HEK293 (cell line): Measurements from ENCODE around the gene HMGCLL1.

Source experiments
- CTCF ChIA-PET: fragments of 350-600 bp; formaldehyde crosslinking; extraction: SDS; loops from one replicate; lab custom pipeline; 2021; ENCODE audit warnings: antibody characterized with exemption; lab: Yijun Ruan, JAX
- POLR2A ChIA-PET: fragments of 300-600 bp; formaldehyde crosslinking; extraction: SDS; loops from one replicate; lab custom pipeline; 2020; ENCODE audit warnings: antibody characterized with exemption, inconsistent platforms; lab: Yijun Ruan, JAX
- H3K27ac ChIP-seq: fragments of 200-500 bp; sonication (Bioruptor generic); 2 replicates; pipeline ENCODE4 v1.5.1; 2014; ENCODE audit warnings: low read depth, low read length, control low read depth, inconsistent platforms; ENCODE audit errors: extremely low read depth
- H3K36me3 ChIP-seq, 2 experiments: fragments of 200-500 bp in 1 of 2; sonication (Bioruptor generic) in 1 of 2; 1 replicate in 1 of 2; 2 replicates in 1 of 2; pipeline ENCODE4 v1.5.1; 2014 to 2017; ENCODE audit warnings: inconsistent platforms in 2 of 2, low read length in 2 of 2; ENCODE audit not compliant: control insufficient read depth in 2 of 2, insufficient read depth in 1 of 2
- H3K4me1 ChIP-seq: fragments of 200-500 bp; sonication (Bioruptor generic); 2 replicates; pipeline ENCODE4 v1.5.1; 2014; ENCODE audit warnings: mild to moderate bottlenecking, low read length, inconsistent platforms; ENCODE audit not compliant: control insufficient read depth, insufficient read depth
- H3K4me3 ChIP-seq: 2 replicates; pipeline ENCODE4 v1.5.1; 2011; ENCODE audit warnings: low read depth, mild to moderate bottlenecking, control low read depth, low read length, moderate library complexity
- H3K9me3 ChIP-seq: fragments of 200-500 bp; sonication (Bioruptor generic); 2 replicates; pipeline ENCODE4 v1.5.1; 2014; ENCODE audit warnings: low read depth, low read length, inconsistent platforms; ENCODE audit not compliant: control insufficient read depth, insufficient read depth
- SCRT1 ChIP-seq: fragments of 450-650 bp; formaldehyde crosslinking; IDR thresholded peaks from 2 replicates; pipeline ENCODE4 v1.5.1; 2016; ENCODE audit warnings: missing biosample characterization, missing genetic modification characterization, borderline replicate concordance
- ZBTB48 ChIP-seq: fragments of 450-650 bp; formaldehyde crosslinking; IDR thresholded peaks from 2 replicates; pipeline ENCODE4 v1.5.1; 2016; ENCODE audit warnings: missing biosample characterization, missing genetic modification characterization
- ZNF2 ChIP-seq: fragments of 450-650 bp; formaldehyde crosslinking; IDR thresholded peaks from 2 replicates; pipeline ENCODE4 v1.5.1; 2016; ENCODE audit warnings: missing biosample characterization, missing genetic modification characterization
- ZNF23 ChIP-seq: fragments of 450-650 bp; formaldehyde crosslinking; IDR thresholded peaks from 2 replicates; pipeline ENCODE4 v1.5.1; 2016; ENCODE audit warnings: missing biosample characterization, missing genetic modification characterization, borderline replicate concordance
- ZNF292 ChIP-seq: fragments of 450-650 bp; formaldehyde crosslinking; IDR thresholded peaks from 2 replicates; pipeline ENCODE4 v1.5.1; 2016; ENCODE audit warnings: low read depth, missing biosample characterization, missing genetic modification characterization, borderline replicate concordance
- ZNF391 ChIP-seq: fragments of 450-650 bp; formaldehyde crosslinking; IDR thresholded peaks from 2 replicates; pipeline ENCODE4 v1.5.1; 2016; ENCODE audit warnings: low read depth, missing biosample characterization, missing genetic modification characterization, borderline replicate concordance
- ZNF549 ChIP-seq: fragments of 450-650 bp; IDR thresholded peaks from 2 replicates; pipeline ENCODE4 v1.5.1; 2018; ENCODE audit warnings: missing biosample characterization, missing genetic modification characterization, mild to moderate bottlenecking, inconsistent platforms, moderate library complexity
- ZNF610 ChIP-seq: fragments of 450-650 bp; formaldehyde crosslinking; IDR thresholded peaks from 2 replicates; pipeline ENCODE4 v1.5.1; 2016; ENCODE audit warnings: missing biosample characterization, missing genetic modification characterization, borderline replicate concordance
- ZNF621 ChIP-seq: fragments of 450-650 bp; formaldehyde crosslinking; IDR thresholded peaks from 2 replicates; pipeline ENCODE4 v1.5.1; 2017; ENCODE audit warnings: missing biosample characterization, missing genetic modification characterization
- ZNF837 ChIP-seq: fragments of 450-650 bp; formaldehyde crosslinking; IDR thresholded peaks from 2 replicates; pipeline ENCODE4 v1.5.1; 2016; ENCODE audit warnings: missing biosample characterization, missing genetic modification characterization
- TF ChIP-seq, protein P1 (sequence below): fragments of 450-650 bp; formaldehyde crosslinking; IDR thresholded peaks from 2 replicates; pipeline ENCODE4 v1.5.1; 2016; ENCODE audit warnings: missing biosample characterization, missing genetic modification characterization
- TF ChIP-seq, protein P2 (sequence below): fragments of 450-650 bp; formaldehyde crosslinking; IDR thresholded peaks from 2 replicates; pipeline ENCODE4 v1.5.1; 2016; ENCODE audit warnings: missing biosample characterization, missing genetic modification characterization, borderline replicate concordance
- TF ChIP-seq, protein P3 (sequence below): fragments of 450-650 bp; IDR thresholded peaks from 2 replicates; pipeline ENCODE4 v1.5.1; 2018; ENCODE audit warnings: missing biosample characterization, missing genetic modification characterization

Gene HMGCLL1

DNA sequence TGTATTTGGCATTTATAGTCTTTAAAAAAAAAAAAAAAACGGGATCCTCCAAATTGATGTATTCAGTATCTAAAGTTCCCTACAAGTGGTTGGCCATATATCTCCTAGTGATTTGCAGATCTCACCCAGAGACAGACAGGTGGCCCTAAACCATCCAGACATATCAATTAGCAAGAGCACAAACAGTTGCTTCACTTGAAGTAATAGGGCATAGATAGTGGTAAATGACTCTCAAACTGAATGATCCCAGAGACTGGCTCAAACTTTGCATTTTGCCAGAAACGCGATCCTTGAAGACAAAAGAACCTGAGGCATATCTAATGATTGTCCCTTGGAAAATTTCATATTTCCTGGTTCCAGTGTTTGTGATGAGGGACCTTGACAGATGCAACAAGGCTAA lies 54.6 kb downstream of the HMGCLL1 start (continued):
- TF ChIP-seq, protein P1, sequence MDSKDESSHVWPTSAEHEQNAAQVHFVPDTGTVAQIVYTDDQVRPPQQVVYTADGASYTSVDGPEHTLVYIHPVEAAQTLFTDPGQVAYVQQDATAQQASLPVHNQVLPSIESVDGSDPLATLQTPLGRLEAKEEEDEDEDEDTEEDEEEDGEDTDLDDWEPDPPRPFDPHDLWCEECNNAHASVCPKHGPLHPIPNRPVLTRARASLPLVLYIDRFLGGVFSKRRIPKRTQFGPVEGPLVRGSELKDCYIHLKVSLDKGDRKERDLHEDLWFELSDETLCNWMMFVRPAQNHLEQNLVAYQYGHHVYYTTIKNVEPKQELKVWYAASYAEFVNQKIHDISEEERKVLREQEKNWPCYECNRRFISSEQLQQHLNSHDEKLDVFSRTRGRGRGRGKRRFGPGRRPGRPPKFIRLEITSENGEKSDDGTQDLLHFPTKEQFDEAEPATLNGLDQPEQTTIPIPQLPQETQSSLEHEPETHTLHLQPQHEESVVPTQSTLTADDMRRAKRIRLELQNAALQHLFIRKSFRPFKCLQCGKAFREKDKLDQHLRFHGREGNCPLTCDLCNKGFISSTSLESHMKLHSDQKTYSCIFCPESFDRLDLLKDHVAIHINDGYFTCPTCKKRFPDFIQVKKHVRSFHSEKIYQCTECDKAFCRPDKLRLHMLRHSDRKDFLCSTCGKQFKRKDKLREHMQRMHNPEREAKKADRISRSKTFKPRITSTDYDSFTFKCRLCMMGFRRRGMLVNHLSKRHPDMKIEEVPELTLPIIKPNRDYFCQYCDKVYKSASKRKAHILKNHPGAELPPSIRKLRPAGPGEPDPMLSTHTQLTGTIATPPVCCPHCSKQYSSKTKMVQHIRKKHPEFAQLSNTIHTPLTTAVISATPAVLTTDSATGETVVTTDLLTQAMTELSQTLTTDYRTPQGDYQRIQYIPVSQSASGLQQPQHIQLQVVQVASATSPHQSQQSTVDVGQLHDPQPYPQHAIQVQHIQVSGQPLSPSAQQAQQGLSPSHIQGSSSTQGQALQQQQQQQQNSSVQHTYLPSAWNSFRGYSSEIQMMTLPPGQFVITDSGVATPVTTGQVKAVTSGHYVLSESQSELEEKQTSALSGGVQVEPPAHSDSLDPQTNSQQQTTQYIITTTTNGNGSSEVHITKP: no peak
- TF ChIP-seq ZNF837 (tag by site-specific recombination): no peak
- TF ChIP-seq ZNF2 (tag by site-specific recombination): no peak
- no peak for TF ChIP-seq ZNF549 (tag by site-specific recombination)
- TF ChIP-seq, protein P2, sequence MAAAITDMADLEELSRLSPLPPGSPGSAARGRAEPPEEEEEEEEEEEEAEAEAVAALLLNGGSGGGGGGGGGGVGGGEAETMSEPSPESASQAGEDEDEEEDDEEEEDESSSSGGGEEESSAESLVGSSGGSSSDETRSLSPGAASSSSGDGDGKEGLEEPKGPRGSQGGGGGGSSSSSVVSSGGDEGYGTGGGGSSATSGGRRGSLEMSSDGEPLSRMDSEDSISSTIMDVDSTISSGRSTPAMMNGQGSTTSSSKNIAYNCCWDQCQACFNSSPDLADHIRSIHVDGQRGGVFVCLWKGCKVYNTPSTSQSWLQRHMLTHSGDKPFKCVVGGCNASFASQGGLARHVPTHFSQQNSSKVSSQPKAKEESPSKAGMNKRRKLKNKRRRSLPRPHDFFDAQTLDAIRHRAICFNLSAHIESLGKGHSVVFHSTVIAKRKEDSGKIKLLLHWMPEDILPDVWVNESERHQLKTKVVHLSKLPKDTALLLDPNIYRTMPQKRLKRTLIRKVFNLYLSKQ (tag by site-specific recombination): no peak

DNA sequence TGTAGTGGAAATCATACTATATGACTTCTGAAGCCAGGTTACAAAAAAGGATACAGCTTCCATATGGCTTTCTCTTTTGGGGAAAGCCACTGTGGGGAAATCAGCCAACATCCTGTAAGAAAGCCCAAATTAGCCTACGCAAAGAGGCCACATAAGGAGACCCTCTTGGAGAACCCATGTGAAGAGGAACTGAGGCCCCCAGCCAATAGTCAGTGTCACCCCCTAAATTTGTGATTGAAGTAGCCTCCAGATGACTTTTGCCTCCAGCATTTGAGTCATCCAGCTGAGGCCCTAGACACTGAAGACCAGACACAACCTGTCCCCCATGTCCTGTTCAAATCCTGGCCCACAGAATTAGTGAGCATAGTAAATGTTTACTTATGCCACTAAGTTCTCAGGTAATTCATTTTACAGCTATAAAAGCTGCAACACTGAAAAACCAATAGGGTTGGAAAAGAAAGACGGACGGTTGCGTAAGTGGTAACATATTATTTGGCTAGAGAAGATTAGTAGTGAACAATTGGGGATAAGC lies 60.4 kb downstream of the HMGCLL1 start:
- Histone ChIP-seq H3K4me1 (no peaks in the 10 kb centered on the region), H3K4me3 (no peak overlapping the region), H3K9me3 (no peaks in the 10 kb centered on the region), H3K36me3 (no peaks in the 10 kb centered on the region), H3K27ac (no peak overlapping the region)
- ChIA-PET POLR2A (no interaction called here), CTCF (interaction anchor here (0.5 to 1.3 kb wide), 3 partner anchors 10 to 219 kb away, joined by 3 to 4 read pairs (median 3); no protein-coding TSS in a partner anchor)
- TF ChIP-seq ZNF292 (tag by site-specific recombination) (no peak), ZNF621 (tag by site-specific recombination) (no peak), SCRT1 (no peak), ZNF23 (tag by site-specific recombination) (no peak), ZNF610 (no peak), ZNF391 (tag by site-specific recombination) (no peak), ZBTB48 (tag by site-specific recombination) (no peak)
- TF ChIP-seq, protein P3, sequence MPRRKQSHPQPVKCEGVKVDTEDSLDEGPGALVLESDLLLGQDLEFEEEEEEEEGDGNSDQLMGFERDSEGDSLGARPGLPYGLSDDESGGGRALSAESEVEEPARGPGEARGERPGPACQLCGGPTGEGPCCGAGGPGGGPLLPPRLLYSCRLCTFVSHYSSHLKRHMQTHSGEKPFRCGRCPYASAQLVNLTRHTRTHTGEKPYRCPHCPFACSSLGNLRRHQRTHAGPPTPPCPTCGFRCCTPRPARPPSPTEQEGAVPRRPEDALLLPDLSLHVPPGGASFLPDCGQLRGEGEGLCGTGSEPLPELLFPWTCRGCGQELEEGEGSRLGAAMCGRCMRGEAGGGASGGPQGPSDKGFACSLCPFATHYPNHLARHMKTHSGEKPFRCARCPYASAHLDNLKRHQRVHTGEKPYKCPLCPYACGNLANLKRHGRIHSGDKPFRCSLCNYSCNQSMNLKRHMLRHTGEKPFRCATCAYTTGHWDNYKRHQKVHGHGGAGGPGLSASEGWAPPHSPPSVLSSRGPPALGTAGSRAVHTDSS (tag by site-specific recombination): no peak
- TF ChIP-seq, protein P1: no peak
